RWPE2 (cell line): ENCODE data around the gene VPS35.

Experiments used
- ATAC-seq: fragments of 200-7000 bp; cut with Tn5 transposase; 3 replicates; pipeline ENCODE4 v1.9.1; 2021; ENCODE audit warnings: low read depth
- DNase-seq: peaks from one replicate; pipeline ENCODE4 v3.0.0-alpha.2; 2020; ENCODE audit warnings: low spot score
- H3K27ac ChIP-seq: fragments of 450-650 bp; 2 replicates; pipeline ENCODE4 v1.5.1; 2017; ENCODE audit warnings: mild to moderate bottlenecking; ENCODE audit not compliant: poor library complexity, severe bottlenecking
- H3K27me3 ChIP-seq: fragments of 250-450 bp; sonication (Bioruptor Pico); 2 replicates; pipeline ENCODE4 v1.5.1; 2021; ENCODE audit warnings: mild to moderate bottlenecking, moderate library complexity; ENCODE audit not compliant: insufficient read depth, poor library complexity, severe bottlenecking
- H3K36me3 ChIP-seq: fragments of 250-450 bp; sonication (Bioruptor Pico); 2 replicates; pipeline ENCODE4 v1.5.1; 2020; ENCODE audit warnings: low read depth, mild to moderate bottlenecking, moderate library complexity
- H3K4me1 ChIP-seq: fragments of 250-450 bp; sonication (Bioruptor Pico); 2 replicates; pipeline ENCODE4 v1.5.1; 2021; ENCODE audit warnings: mild to moderate bottlenecking, moderate library complexity; ENCODE audit not compliant: insufficient read depth, poor library complexity, severe bottlenecking
- H3K4me3 ChIP-seq: fragments of 250-450 bp; sonication (Bioruptor Pico); 2 replicates; pipeline ENCODE4 v1.5.1; 2021; ENCODE audit warnings: mild to moderate bottlenecking, moderate library complexity; ENCODE audit not compliant: severe bottlenecking
- H3K9me3 ChIP-seq: fragments of 250-450 bp; sonication (Bioruptor Pico); 2 replicates; pipeline ENCODE4 v1.5.1; 2021; ENCODE audit warnings: mild to moderate bottlenecking, moderate library complexity; ENCODE audit not compliant: severe bottlenecking
- TF ChIP-seq, protein P1 (sequence below): fragments of 450-650 bp; IDR thresholded peaks from one replicate; pipeline ENCODE4 v1.5.1; 2017; ENCODE audit warnings: mild to moderate bottlenecking, moderate library complexity; ENCODE audit not compliant: poor library complexity, severe bottlenecking

Gene VPS35

DNA sequence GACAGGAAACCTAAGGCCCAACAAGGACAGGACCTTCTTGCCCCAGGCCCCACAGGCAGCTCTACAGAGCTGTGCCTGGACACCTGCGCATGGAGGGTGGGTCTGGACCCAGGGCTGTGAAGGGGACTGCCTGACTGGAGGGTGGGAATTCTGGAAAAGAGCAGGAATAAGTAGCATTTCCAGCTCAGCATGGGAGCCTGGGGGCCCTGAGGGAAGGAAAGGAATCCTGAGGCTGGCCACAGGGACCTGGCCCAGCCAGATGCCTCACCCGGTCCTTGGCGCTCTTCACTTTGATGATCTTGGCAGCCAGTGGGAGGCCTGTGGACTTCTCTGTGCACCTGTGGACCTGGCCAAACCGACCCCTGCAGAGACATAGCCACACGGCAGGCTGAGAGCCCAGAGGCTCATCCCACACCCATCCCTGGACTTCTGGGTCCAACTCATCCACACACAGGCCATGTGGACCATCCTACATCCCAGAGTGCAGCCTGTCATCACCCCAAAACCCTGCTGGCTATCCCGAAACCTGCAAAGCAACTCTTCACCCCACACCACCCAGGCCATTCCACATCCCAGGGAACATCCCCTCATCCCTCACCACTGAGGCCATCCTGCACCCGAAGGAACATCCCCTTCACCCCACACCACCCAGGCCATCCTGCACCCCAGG lies 40.5 kb upstream of the VPS35 start:
- no peaks in the 10 kb centered on the region for H3K9me3 ChIP-seq
- H3K27ac ChIP-seq = no peak overlapping the region
- ATAC-seq = no peak
- H3K27me3 ChIP-seq = no peaks in the 10 kb centered on the region
- no peak overlapping the region for H3K4me3 ChIP-seq
- TF ChIP-seq, protein P1, sequence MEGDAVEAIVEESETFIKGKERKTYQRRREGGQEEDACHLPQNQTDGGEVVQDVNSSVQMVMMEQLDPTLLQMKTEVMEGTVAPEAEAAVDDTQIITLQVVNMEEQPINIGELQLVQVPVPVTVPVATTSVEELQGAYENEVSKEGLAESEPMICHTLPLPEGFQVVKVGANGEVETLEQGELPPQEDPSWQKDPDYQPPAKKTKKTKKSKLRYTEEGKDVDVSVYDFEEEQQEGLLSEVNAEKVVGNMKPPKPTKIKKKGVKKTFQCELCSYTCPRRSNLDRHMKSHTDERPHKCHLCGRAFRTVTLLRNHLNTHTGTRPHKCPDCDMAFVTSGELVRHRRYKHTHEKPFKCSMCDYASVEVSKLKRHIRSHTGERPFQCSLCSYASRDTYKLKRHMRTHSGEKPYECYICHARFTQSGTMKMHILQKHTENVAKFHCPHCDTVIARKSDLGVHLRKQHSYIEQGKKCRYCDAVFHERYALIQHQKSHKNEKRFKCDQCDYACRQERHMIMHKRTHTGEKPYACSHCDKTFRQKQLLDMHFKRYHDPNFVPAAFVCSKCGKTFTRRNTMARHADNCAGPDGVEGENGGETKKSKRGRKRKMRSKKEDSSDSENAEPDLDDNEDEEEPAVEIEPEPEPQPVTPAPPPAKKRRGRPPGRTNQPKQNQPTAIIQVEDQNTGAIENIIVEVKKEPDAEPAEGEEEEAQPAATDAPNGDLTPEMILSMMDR = no peak
- H3K4me1 ChIP-seq = no peaks in the 10 kb centered on the region
- DNase-seq = no peak
- H3K36me3 ChIP-seq = no peaks in the 10 kb centered on the region

- Histone ChIP-seq H3K4me1 (no peaks in the 10 kb centered on the region), H3K9me3 (no peaks in the 10 kb centered on the region), H3K36me3 (no peaks in the 10 kb centered on the region), H3K27me3 (no peaks in the 10 kb centered on the region), H3K4me3 (no peak overlapping the region), H3K27ac (no peak overlapping the region)
- no peak for ATAC-seq
- TF ChIP-seq, protein P1 = no peak
- DNase-seq = no peak
Measured at GRCh38 chr16:46728806-46729205, 39.8 kb upstream of the VPS35 start.

- H3K36me3 ChIP-seq = no peaks in the 10 kb centered on the region
Measured at GRCh38 chr16:46727630-46728029, 38.7 kb upstream of the VPS35 start.

GRCh38 chr16:46727184-46727583 lies 38.2 kb upstream of the VPS35 start:
- Histone ChIP-seq H3K36me3 (no peaks in the 10 kb centered on the region), H3K9me3 (no peaks in the 10 kb centered on the region), H3K4me3 (no peak overlapping the region), H3K27me3 (no peaks in the 10 kb centered on the region), H3K27ac (no peak overlapping the region), H3K4me1 (no peaks in the 10 kb centered on the region)
- no peak for ATAC-seq
- DNase-seq = no peak
- TF ChIP-seq, protein P1 = no peak

More at GRCh38 chr16:46727630-46728029, 38.7 kb upstream of the VPS35 start:
- Histone ChIP-seq H3K4me3 (no peak overlapping the region), H3K27ac (no peak overlapping the region), H3K4me1 (no peaks in the 10 kb centered on the region), H3K27me3 (no peaks in the 10 kb centered on the region), H3K9me3 (no peaks in the 10 kb centered on the region)
- ATAC-seq = no peak
- DNase-seq = no peak
- TF ChIP-seq, protein P1 = no peak

GRCh38 chr16:46721885-46722284 lies 32.9 kb upstream of the VPS35 start:
- H3K27ac ChIP-seq = no peak overlapping the region
- no peaks in the 10 kb centered on the region for H3K9me3 ChIP-seq
- H3K4me1 ChIP-seq = no peaks in the 10 kb centered on the region
- no peak overlapping the region for H3K4me3 ChIP-seq
- no peak for DNase-seq
- no peaks in the 10 kb centered on the region for H3K36me3 ChIP-seq
- no peaks in the 10 kb centered on the region for H3K27me3 ChIP-seq
- no peak for ATAC-seq
- TF ChIP-seq, protein P1 = no peak
